Colonic mucosa (tissue), 4 donors: ENCODE measurements around the gene PDLIM7. TPM values are rescaled to one million over a fixed set of nuclear protein-coding genes. Genes with fewer than 3 reads are reported as not detected.

Experiments used
- DNase-seq: peaks from one replicate; pipeline ENCODE4 v3.0.0-alpha.2; 2020
- H3K27ac ChIP-seq: fragments of 200-600 bp; one replicate; pipeline ENCODE4 v1.8.0; 2021
- H3K27me3 ChIP-seq: fragments of 200-600 bp; one replicate; pipeline ENCODE4 v1.8.0; 2021
- H3K36me3 ChIP-seq: fragments of 200-600 bp; one replicate; pipeline ENCODE4 v1.8.0; 2021
- H3K4me1 ChIP-seq: fragments of 200-600 bp; one replicate; pipeline ENCODE4 v1.8.0; 2021; ENCODE audit warnings: mild to moderate bottlenecking
- H3K4me3 ChIP-seq: fragments of 200-600 bp; one replicate; pipeline ENCODE4 v1.8.0; 2021
- H3K9ac ChIP-seq, 2 donors: one replicate each; pipeline ENCODE4 v1.7.0; 2013; ENCODE audit warnings: control low read depth in 2 of 2, low read depth in 2 of 2, low read length in 2 of 2
- H3K9me3 ChIP-seq: fragments of 200-600 bp; one replicate; pipeline ENCODE4 v1.8.0; 2021
- CTCF ChIP-seq: fragments of 200-600 bp; IDR thresholded peaks from one replicate; pipeline ENCODE4 v1.8.0; 2022; ENCODE audit warnings: antibody characterized with exemption, mild to moderate bottlenecking
- intact Hi-C: fragments of 100-400 bp; cut with DNase I; formaldehyde crosslinking; loops from one replicate; pipeline ENCODE4 v1.14.1; 2022
- total RNA-seq, 2 donors: library from RNA; stranded (reverse); fragmentation: NEBNext Ultra II Directional in 1 of 2; extraction: Animal tissue kit (Norgen Biotek cat#: 25700) in 1 of 2; gene quantifications; one replicate each; pipeline ENCODE4 v1.2.1, GENCODE V29; 2021
- donor health status: healthy.
- donor health status: DM: no; HTN: no; CAD: no.
- donor health status: DM: no; HTN: no; CAD: no.

PDLIM7 gene
- total RNA-seq, 2 donors from 2014 or later: 19.7 to 44.9 TPM

GRCh38 chr5:177478711-177479646 is 18.4 kb downstream of the PDLIM7 start:
- H3K9me3 ChIP-seq: no peaks in the 10 kb centered on the region
- H3K27me3 ChIP-seq: no peaks in the 10 kb centered on the region
- TF ChIP-seq CTCF: no peak
- H3K4me1 ChIP-seq: no peaks in the 10 kb centered on the region
- peak overlapping the region; percentile 47 for H3K27ac ChIP-seq
- H3K36me3 ChIP-seq: no peaks in the 10 kb centered on the region
- intact Hi-C loops: no loop called here
- no peak overlapping the region for H3K9ac ChIP-seq
- H3K4me3 ChIP-seq: no peak overlapping the region
- peak; percentile 71 for DNase-seq

DNA sequence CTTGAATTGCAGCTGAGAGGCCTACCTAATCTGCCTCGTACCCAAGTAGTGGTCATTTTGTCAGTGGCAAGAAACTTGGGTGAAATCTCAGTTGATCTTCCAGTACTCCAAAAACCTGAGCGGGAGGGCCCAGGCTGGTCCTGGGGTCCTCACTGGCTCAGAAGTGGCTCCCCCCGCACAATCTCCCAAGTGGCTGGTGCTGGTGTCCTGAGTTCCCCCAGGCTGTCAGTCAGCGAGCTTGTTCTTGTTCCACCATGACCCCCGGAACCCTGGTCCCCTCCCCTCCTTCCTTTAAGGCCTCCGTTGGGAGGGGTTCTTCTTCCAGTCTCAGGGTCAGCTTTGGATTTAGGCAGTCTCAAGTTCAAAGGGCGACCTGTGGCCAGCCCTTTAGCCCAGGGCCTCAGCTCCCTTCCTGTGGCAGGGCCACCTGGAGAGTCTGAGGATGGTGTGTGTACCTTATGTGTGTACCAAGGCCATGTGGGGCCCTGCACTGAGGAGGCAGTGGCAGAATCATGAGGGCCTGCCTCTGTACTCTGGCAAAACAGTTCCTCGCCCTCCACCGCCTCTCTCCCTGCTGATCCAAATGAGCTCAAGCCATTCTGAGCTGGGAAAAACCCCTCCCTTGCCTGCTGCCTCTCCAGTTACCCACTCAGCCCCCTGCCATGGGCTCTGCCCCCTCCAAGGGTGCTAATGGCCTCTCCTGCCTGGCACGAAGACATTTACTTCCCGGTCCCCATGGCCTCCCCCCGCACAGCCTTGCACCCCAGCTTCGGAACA is 19.5 kb downstream of the PDLIM7 start:
- H3K27ac ChIP-seq: no peak overlapping the region

GRCh38 chr5:177476531-177477233 is 20.7 kb downstream of the PDLIM7 start:
- no peak for TF ChIP-seq CTCF
- Histone ChIP-seq H3K4me1 (peaks cover 9% of the 10 kb centered on the region), H3K27me3 (peaks cover 3% of the 10 kb centered on the region), H3K27ac (no peak overlapping the region), H3K36me3 (no peaks in the 10 kb centered on the region), H3K4me3 (no peak overlapping the region), H3K9ac (no peak overlapping the region), H3K9me3 (no peaks in the 10 kb centered on the region)
- intact Hi-C loops: no loop called here
- no peak for DNase-seq

More for the DNA sequence above, 19.5 kb downstream of the PDLIM7 start:
- Histone ChIP-seq H3K9ac (no peak overlapping the region), H3K4me1 (no peaks in the 10 kb centered on the region), H3K9me3 (no peaks in the 10 kb centered on the region), H3K4me3 (no peak overlapping the region), H3K27me3 (no peaks in the 10 kb centered on the region), H3K36me3 (no peaks in the 10 kb centered on the region)
- intact Hi-C loops: no loop called here
- no peak for TF ChIP-seq CTCF
- no peak for DNase-seq

- H3K27me3 ChIP-seq: peaks cover 3% of the 10 kb centered on the region
- intact Hi-C loops: no loop called here
- no peak for TF ChIP-seq CTCF
- no peaks in the 10 kb centered on the region for H3K9me3 ChIP-seq
- DNase-seq: no peak
- peaks cover 9% of the 10 kb centered on the region for H3K4me1 ChIP-seq
- no peak overlapping the region for H3K27ac ChIP-seq
- H3K36me3 ChIP-seq: no peaks in the 10 kb centered on the region
- H3K9ac ChIP-seq: no peak overlapping the region
- no peak overlapping the region for H3K4me3 ChIP-seq
These were observed 21.6 kb downstream of the PDLIM7 start for GRCh38 chr5:177475563-177476427.
